ENCODE results near the gene PNKP. TPM values are rescaled to one million over a fixed set of nuclear protein-coding genes. Genes with fewer than 3 reads are reported as not detected.

Gene PNKP
- total and polyA plus RNA-seq, 2 of the 8 experiments (the other 6 are each of a cell fraction or from before 2014, with no cell fraction given): 45.8 to 105 TPM

- no peak for TF ChIP-seq CHD1 (IDR thresholded peaks at IDR 0.05; ENCODE audit: low read depth, low read length)
- TF ChIP-seq NANOG (IDR thresholded peaks at IDR 0.05; ENCODE audit: insufficient read depth, low read depth, low read length, poor library complexity, severe bottlenecking): no peak
- TF ChIP-seq MAX (IDR thresholded peaks at IDR 0.05): peak; percentile 85
- TF ChIP-seq RBBP5 (IDR thresholded peaks at IDR 0.05; ENCODE audit: borderline replicate concordance, low read depth, low read length): no peak; the same call in 1 of the 2 replicates
- peak; percentile 82 for TF ChIP-seq CHD2 (IDR thresholded peaks at IDR 0.05; ENCODE audit: low read length)
- no peak for TF ChIP-seq GABPA (IDR thresholded peaks at IDR 0.05; ENCODE audit: borderline replicate concordance, insufficient read depth, low read length)
- TF ChIP-seq ATF2 (IDR thresholded peaks at IDR 0.05; ENCODE audit: low read length): 0 out of 2 replicates have a peak, but pooled peaks have one; percentile 41
- TF ChIP-seq NRF1 (IDR thresholded peaks at IDR 0.05; ENCODE audit: low read depth, low read length): peak; percentile 27; the same call in 1 of the 2 replicates
- no peak for TF ChIP-seq CEBPB (IDR thresholded peaks at IDR 0.05; ENCODE audit: low read depth, low read length)
- TF ChIP-seq BCL11A (IDR thresholded peaks at IDR 0.05; ENCODE audit: low read depth in 2 of 2, low read length in 2 of 2): no peak
- peak; percentile 77 for TF ChIP-seq TAF1 (IDR thresholded peaks at IDR 0.05; ENCODE audit: low read depth, low read length)
- TF ChIP-seq YY1 (IDR thresholded peaks at IDR 0.05; ENCODE audit: low read depth, low read length): 0 out of 2 replicates have a peak, but pooled peaks have one; percentile 35
- no peak for TF ChIP-seq SP4 (IDR thresholded peaks at IDR 0.05; ENCODE audit: low read length)
- no peak for TF ChIP-seq KDM5A (IDR thresholded peaks at IDR 0.05; ENCODE audit: low read length)
- TF ChIP-seq JUND (IDR thresholded peaks at IDR 0.05; ENCODE audit: low read length): no peak
- no peak for TF ChIP-seq RNF2 (IDR thresholded peaks at IDR 0.05; ENCODE audit: borderline replicate concordance, low read depth, low read length, missing control alignments, poor library complexity, severe bottlenecking)
- TF ChIP-seq FOSL1 (IDR thresholded peaks at IDR 0.05; ENCODE audit: insufficient read depth, low read depth, low read length): no peak
- peak; percentile 87; the same call in 1 of the 2 replicates for TF ChIP-seq EGR1 (IDR thresholded peaks at IDR 0.05; ENCODE audit: borderline replicate concordance, low read depth, low read length)
- TF ChIP-seq KDM4A (IDR thresholded peaks at IDR 0.05; ENCODE audit: low read depth, low read length, severe bottlenecking): peak; percentile 63
- peak; percentile 83 for TF ChIP-seq CREB1 (IDR thresholded peaks at IDR 0.05)
- TF ChIP-seq EZH2 (IDR thresholded peaks at IDR 0.05; ENCODE audit: low read depth, low read length, severe bottlenecking): no peak
- peak; percentile 68 for TF ChIP-seq PHF8 (conservative IDR thresholded peaks at IDR 0.05; ENCODE audit: low read depth, low read length)
These were observed 2.3 kb upstream of the PNKP start (continued) for GRCh38 chr19:49869484-49870308.

All from H1 (cell line).